GM12878 (cell line): ENCODE data around the gene EFHC1. TPM values are rescaled to one million over a fixed set of nuclear protein-coding genes. Genes with fewer than 3 reads are reported as not detected.

Experiments used
- ATF7 ChIP-seq: fragments of 450-650 bp; IDR thresholded peaks from 2 replicates; pipeline ENCODE4 v1.6.1; 2016; ENCODE audit warnings: low read depth, mild to moderate bottlenecking
- BCL11A ChIP-seq: IDR thresholded peaks from 2 replicates; pipeline ENCODE4 v1.6.1; 2011; ENCODE audit warnings: low read depth, low read length
- BHLHE40 ChIP-seq, 2 experiments: fragments of 450-650 bp in 1 of 2; IDR thresholded peaks; 2 replicates each; pipeline ENCODE4 v1.6.1; 2011 to 2017; ENCODE audit warnings: low read depth in 2 of 2, borderline replicate concordance in 1 of 2, improper control_type of control experiment in 1 of 2, low read length in 1 of 2, mild to moderate bottlenecking in 1 of 2
- EED ChIP-seq: sonication (generic); IDR thresholded peaks from 2 replicates; pipeline ENCODE4 v1.6.1; 2016; ENCODE audit warnings: antibody characterized with exemption, low read depth
- ETV6 ChIP-seq, 2 experiments: fragments of 450-650 bp in 1 of 2; IDR thresholded peaks in 1 of 2; conservative IDR thresholded peaks in 1 of 2; 2 replicates each; pipeline ENCODE4 v1.6.1; 2014; ENCODE audit warnings: antibody characterized with exemption in 1 of 2, borderline replicate concordance in 1 of 2, low read depth in 1 of 2, mild to moderate bottlenecking in 1 of 2, moderate library complexity in 1 of 2
- FOXK2 ChIP-seq: fragments of 450-650 bp; IDR thresholded peaks from 2 replicates; pipeline ENCODE4 v1.6.1; 2017; ENCODE audit warnings: mild to moderate bottlenecking, moderate library complexity
- GATAD2B ChIP-seq: fragments of 450-650 bp; conservative IDR thresholded peaks from 2 replicates; pipeline ENCODE4 v1.6.1; 2017; ENCODE audit warnings: low read depth, mild to moderate bottlenecking, moderate library complexity
- IRF3 ChIP-seq: fragments of 450-650 bp; IDR thresholded peaks from 2 replicates; pipeline ENCODE4 v1.6.1; 2014; ENCODE audit warnings: mild to moderate bottlenecking
- JUND ChIP-seq: IDR thresholded peaks from 2 replicates; pipeline ENCODE4 v1.6.1; 2012; ENCODE audit warnings: low read depth, mild to moderate bottlenecking, low read length, improper control_type of control experiment, moderate library complexity
- NBN ChIP-seq: fragments of 450-650 bp; IDR thresholded peaks from 2 replicates; pipeline ENCODE4 v1.6.1; 2016
- PML ChIP-seq: IDR thresholded peaks from 2 replicates; pipeline ENCODE4 v1.6.1; 2012; ENCODE audit warnings: low read length, inconsistent platforms
- RB1 ChIP-seq: fragments of 450-650 bp; formaldehyde crosslinking; IDR thresholded peaks from 2 replicates; pipeline ENCODE4 v1.6.1; 2017; ENCODE audit warnings: mild to moderate bottlenecking, borderline replicate concordance
- RBBP5 ChIP-seq: fragments of 200-600 bp; sonication (generic); conservative IDR thresholded peaks from 2 replicates; pipeline ENCODE4 v1.6.1; 2016
- RUNX3 ChIP-seq: IDR thresholded peaks from 2 replicates; pipeline ENCODE4 v1.6.1; 2012; ENCODE audit warnings: low read length, inconsistent platforms
- SKIL ChIP-seq: fragments of 450-650 bp; IDR thresholded peaks from 2 replicates; pipeline ENCODE4 v1.6.1; 2017; ENCODE audit warnings: mild to moderate bottlenecking, low read depth, inconsistent platforms; ENCODE audit not compliant: poor library complexity, severe bottlenecking
- SPI1 ChIP-seq: IDR thresholded peaks from 2 replicates; pipeline ENCODE4 v1.6.1; 2011; ENCODE audit warnings: low read depth, mild to moderate bottlenecking, low read length, moderate library complexity, borderline replicate concordance; ENCODE audit not compliant: insufficient read depth
- USF2 ChIP-seq: IDR thresholded peaks from 2 replicates; pipeline ENCODE4 v1.6.1; 2011; ENCODE audit warnings: low read depth, low read length, improper control_type of control experiment, borderline replicate concordance
- YY1 ChIP-seq: IDR thresholded peaks from 2 replicates; pipeline ENCODE4 v1.6.1; 2011; ENCODE audit warnings: low read depth, mild to moderate bottlenecking, low read length
- ZNF24 ChIP-seq: fragments of 450-650 bp; IDR thresholded peaks from 2 replicates; pipeline ENCODE4 v1.6.1; 2017; ENCODE audit warnings: antibody characterized with exemption, mild to moderate bottlenecking
- ZNF687 ChIP-seq: fragments of 450-650 bp; IDR thresholded peaks from 2 replicates; pipeline ENCODE4 v1.6.1; 2017; ENCODE audit warnings: mild to moderate bottlenecking, moderate library complexity
- polyA plus RNA-seq, 11 experiments: library from polyadenylated mRNA; depleted of rRNA in 4 of 11; unstranded in 6 of 11; stranded (reverse) in 5 of 11; fragments of >200 nt; fragmentation: Nextera tagmentation in 4 of 11; fragmentation: Illumina TruSeq in 1 of 11; extraction: Ambion mirVana in 4 of 11; extraction: Trizol in 1 of 11; gene quantifications; 1 replicate in 1 of 11; 2 replicates in 10 of 11; pipeline versions ENCODE4 v1.2.1 to v1.2.3, GENCODE V29; 2011 to 2016; ENCODE audit warnings: inconsistent platforms in 2 of 11, missing spikeins in 2 of 11, low read depth in 1 of 11
- total RNA-seq, 4 experiments: library from RNA; depleted of rRNA in 3 of 4; stranded (reverse); fragments of >200 nt in 3 of 4; fragmentation: Illumina TruSeq in 1 of 4; extraction: Trizol in 1 of 4; gene quantifications; 2 replicates each; pipeline versions ENCODE4 v1.2.1 to v1.2.3, GENCODE V29; 2013 to 2021

Gene EFHC1
- total and polyA plus RNA-seq, 10 of the 15 experiments (the other 5 are each of a cell fraction or from before 2014, with no cell fraction given) = 5.5 to 14.5 (median 8.8) TPM

- TF ChIP-seq PML = no peak
- no peak for TF ChIP-seq YY1
- TF ChIP-seq RUNX3 = peak; percentile 51
- no peak; the same call in 1 of the 2 replicates for TF ChIP-seq RBBP5
- TF ChIP-seq SPI1 = peak; percentile 61
- peak in 1 of 2 experiments; percentile 89; a peak in 2 of 4 replicates for TF ChIP-seq ETV6 (conservative IDR thresholded peaks at IDR 0.05 in 1 of 2, IDR thresholded peaks at IDR 0.05 in 1 of 2; ENCODE audit: borderline replicate concordance in 1 of 2, low read depth in 1 of 2)
- no peak for TF ChIP-seq IRF3
- TF ChIP-seq NBN = 0 out of 2 replicates have a peak, but pooled peaks have one; percentile 37
- 0 out of 2 replicates have a peak, but pooled peaks have one; percentile 40 for TF ChIP-seq GATAD2B
- TF ChIP-seq ATF7 = peak; percentile 40; the same call in 1 of the 2 replicates
- 0 out of 2 replicates have a peak, but pooled peaks have one; percentile 9 for TF ChIP-seq ZNF24
- no peak for TF ChIP-seq ZNF687
- TF ChIP-seq BHLHE40 (IDR thresholded peaks at IDR 0.05; ENCODE audit: borderline replicate concordance in 1 of 2, low read depth in 2 of 2, low read length in 1 of 2) = no peak
- TF ChIP-seq SKIL = no peak
- TF ChIP-seq JUND = 0 out of 2 replicates have a peak, but pooled peaks have one; percentile 35
- TF ChIP-seq RB1 = no peak
- no peak for TF ChIP-seq USF2
- peak; percentile 33 for TF ChIP-seq EED
- TF ChIP-seq FOXK2 = no peak
- no peak for TF ChIP-seq BCL11A
Observed at GRCh38 chr6:52491203-52492069, 71.3 kb downstream of the EFHC1 start (continued).
